WTC11 (cell line): Measurements from ENCODE around the gene HERC2. TPM values are rescaled to one million over a fixed set of nuclear protein-coding genes. Genes with fewer than 3 reads are reported as not detected.

Experiments used
- ATAC-seq: fragments of 200-7000 bp; cut with Tn5 transposase; 2 replicates; pipeline ENCODE4 v1.10.0; 2021; ENCODE audit warnings: mild to moderate bottlenecking, moderate library complexity
- CTCF ChIA-PET: fragments of 300-600 bp; sonication (Branson Sonifier 250); formaldehyde crosslinking; loops from one replicate; lab custom pipeline; 2021; ENCODE audit warnings: antibody characterized with exemption; lab: Charles Lee
- POLR2A ChIA-PET: fragments of 350-600 bp; sonication (Branson Sonifier 250); formaldehyde crosslinking; loops from one replicate; lab custom pipeline; 2021; ENCODE audit warnings: antibody characterized with exemption; lab: Charles Lee
- DNase-seq: peaks from one replicate; pipeline ENCODE4 v3.0.0; 2021; ENCODE audit warnings: low spot score
- H3K27ac Mint-ChIP-seq: 2 replicates; pipeline ENCODE4 v1.8.0; 2021; ENCODE audit warnings: mixed read lengths
- H3K27me3 Mint-ChIP-seq: 2 replicates; pipeline ENCODE4 v1.8.0; 2021; ENCODE audit warnings: low read depth, mild to moderate bottlenecking, moderate library complexity, mixed read lengths
- H3K36me3 Mint-ChIP-seq: 2 replicates; pipeline ENCODE4 v1.8.0; 2021; ENCODE audit warnings: mixed read lengths
- H3K4me1 Mint-ChIP-seq: 2 replicates; pipeline ENCODE4 v1.8.0; 2022; ENCODE audit warnings: mixed read lengths
- H3K4me3 Mint-ChIP-seq: 2 replicates; pipeline ENCODE4 v1.8.0; 2021; ENCODE audit warnings: mild to moderate bottlenecking, moderate library complexity, mixed read lengths
- H3K9me3 Mint-ChIP-seq: 2 replicates; pipeline ENCODE4 v1.8.0; 2021; ENCODE audit warnings: mixed read lengths
- AR ChIP-seq: fragments of 250-450 bp; sonication (Bioruptor Pico); IDR thresholded peaks from 2 replicates; pipeline ENCODE4 v1.9.0; 2021; ENCODE audit warnings: mild to moderate bottlenecking
- CREB1 ChIP-seq: sonication (generic); formaldehyde crosslinking; IDR thresholded peaks from 2 replicates; pipeline ENCODE4 v1.8.0; 2023; ENCODE audit warnings: mild to moderate bottlenecking, missing genetic modification reagents
- E2F1 ChIP-seq: sonication (generic); formaldehyde crosslinking; IDR thresholded peaks from 2 replicates; pipeline ENCODE4 v1.8.0; 2022; ENCODE audit warnings: mild to moderate bottlenecking, missing genetic modification reagents
- E2F5 ChIP-seq: sonication (generic); formaldehyde crosslinking; IDR thresholded peaks from 2 replicates; pipeline ENCODE4 v1.8.1; 2022; ENCODE audit warnings: mild to moderate bottlenecking, moderate library complexity, missing genetic modification reagents
- ERG ChIP-seq: fragments of 250-450 bp; sonication (Bioruptor Pico); IDR thresholded peaks from 2 replicates; pipeline ENCODE4 v1.8.0; 2021; ENCODE audit warnings: mild to moderate bottlenecking
- FOXJ3 ChIP-seq: sonication (generic); formaldehyde crosslinking; IDR thresholded peaks from 2 replicates; pipeline ENCODE4 v1.9.0; 2021; ENCODE audit warnings: missing genetic modification reagents, mild to moderate bottlenecking, borderline replicate concordance
- FOXP4 ChIP-seq: sonication (generic); formaldehyde crosslinking; IDR thresholded peaks from 2 replicates; pipeline ENCODE4 v1.8.0; 2022; ENCODE audit warnings: mild to moderate bottlenecking, missing genetic modification reagents
- HMGXB4 ChIP-seq: sonication (generic); formaldehyde crosslinking; IDR thresholded peaks from 2 replicates; pipeline ENCODE4 v1.8.1; 2023; ENCODE audit warnings: mild to moderate bottlenecking, moderate library complexity, missing genetic modification reagents
- MLX ChIP-seq: sonication (generic); formaldehyde crosslinking; IDR thresholded peaks from 2 replicates; pipeline ENCODE4 v1.8.1; 2023; ENCODE audit warnings: mild to moderate bottlenecking, missing genetic modification reagents, moderate library complexity
- MYBL2 ChIP-seq: sonication (generic); formaldehyde crosslinking; IDR thresholded peaks from 2 replicates; pipeline ENCODE4 v1.8.1; 2023; ENCODE audit warnings: mild to moderate bottlenecking, moderate library complexity, missing genetic modification reagents
- NFE2L1 ChIP-seq: sonication (generic); formaldehyde crosslinking; IDR thresholded peaks from 2 replicates; pipeline ENCODE4 v1.8.1; 2023; ENCODE audit warnings: missing genetic modification reagents
- SMAD3 ChIP-seq: sonication (generic); formaldehyde crosslinking; IDR thresholded peaks from 2 replicates; pipeline ENCODE4 v1.8.0; 2022; ENCODE audit warnings: missing genetic modification reagents, mild to moderate bottlenecking, borderline replicate concordance
- SP1 ChIP-seq: sonication (generic); formaldehyde crosslinking; conservative IDR thresholded peaks from 2 replicates; pipeline ENCODE4 v1.8.1; 2022; ENCODE audit warnings: missing genetic modification reagents
- TCF7 ChIP-seq: sonication (generic); formaldehyde crosslinking; IDR thresholded peaks from 2 replicates; pipeline ENCODE4 v1.8.0; 2022; ENCODE audit warnings: mild to moderate bottlenecking, low read depth, missing genetic modification reagents, moderate library complexity
- TEAD1 ChIP-seq: sonication (generic); formaldehyde crosslinking; IDR thresholded peaks from 2 replicates; pipeline ENCODE4 v1.8.0; 2022; ENCODE audit warnings: mild to moderate bottlenecking, missing genetic modification reagents
- USF2 ChIP-seq: sonication (generic); formaldehyde crosslinking; IDR thresholded peaks from 2 replicates; pipeline ENCODE4 v1.8.1; 2023; ENCODE audit warnings: mild to moderate bottlenecking, missing genetic modification reagents, moderate library complexity
- ZNF121 ChIP-seq: sonication (generic); formaldehyde crosslinking; IDR thresholded peaks from 2 replicates; pipeline ENCODE4 v1.8.0; 2023; ENCODE audit warnings: missing genetic modification reagents
- ZNF317 ChIP-seq: sonication (generic); formaldehyde crosslinking; IDR thresholded peaks from 2 replicates; pipeline ENCODE4 v1.8.1; 2023; ENCODE audit warnings: low read depth, mild to moderate bottlenecking, moderate library complexity, missing genetic modification reagents, borderline replicate concordance
- ZNF425 ChIP-seq: fragments of 250-450 bp; sonication (Bioruptor Pico); conservative IDR thresholded peaks from 2 replicates; pipeline ENCODE4 v1.9.0; 2021; ENCODE audit warnings: mild to moderate bottlenecking
- ZNF512 ChIP-seq: sonication (generic); formaldehyde crosslinking; IDR thresholded peaks from 2 replicates; pipeline ENCODE4 v1.8.1; 2022; ENCODE audit warnings: missing genetic modification reagents, borderline replicate concordance
- total RNA-seq: library from RNA; stranded (reverse); gene quantifications from 3 replicates; pipeline ENCODE4 v1.2.3, GENCODE V29; 2021

HERC2 gene
- total RNA-seq, 1 experiment from 2014 or later = 81.5 TPM

GRCh38 chr15:28129231-28129848, 192.6 kb downstream of the HERC2 start (continued):
- TF ChIP-seq MLX (CRISPR knock-in tag) (no peak), TEAD1 (no peak), ZNF121 (CRISPR knock-in tag) (no peak), CREB1 (CRISPR knock-in tag) (no peak), MYBL2 (no peak), ZNF425 (CRISPR knock-in tag) (no peak)

GRCh38 chr15:28128031-28128430, 193.9 kb downstream of the HERC2 start:
- peaks cover 6% of the 10 kb centered on the region for H3K4me1 Mint-ChIP-seq
- no peaks in the 10 kb centered on the region for H3K27me3 Mint-ChIP-seq
- H3K27ac Mint-ChIP-seq = 0 out of 2 replicates have a peak overlapping the region, but pooled peaks have one; percentile 1
- ATAC-seq (no peak), DNase-seq (no peak)
- H3K36me3 Mint-ChIP-seq = peaks cover 63% of the 10 kb centered on the region
- POLR2A ChIA-PET = no interaction called here
- H3K4me3 Mint-ChIP-seq = no peak overlapping the region
- H3K9me3 Mint-ChIP-seq = no peaks in the 10 kb centered on the region
- CTCF ChIA-PET = no interaction called here
- TF ChIP-seq FOXJ3 (CRISPR knock-in tag) = no peak
- no peak for TF ChIP-seq E2F1 (CRISPR knock-in tag)
- TF ChIP-seq ZNF317 = no peak
- TF ChIP-seq HMGXB4 (CRISPR knock-in tag) = no peak
- TF ChIP-seq AR (CRISPR knock-in tag) = no peak
- TF ChIP-seq ERG (CRISPR knock-in tag) = no peak
- TF ChIP-seq E2F5 (CRISPR knock-in tag) = no peak
- no peak for TF ChIP-seq SP1
- no peak for TF ChIP-seq USF2 (CRISPR knock-in tag)
- TF ChIP-seq TCF7 (CRISPR knock-in tag) = no peak
- no peak for TF ChIP-seq MYBL2
- TF ChIP-seq NFE2L1 = no peak
- TF ChIP-seq FOXP4 = no peak
- TF ChIP-seq ZNF512 (CRISPR knock-in tag) = no peak
- no peak for TF ChIP-seq SMAD3 (CRISPR knock-in tag)
